H1 (cell line): ENCODE data around the gene IQCK. TPM values are rescaled to one million over a fixed set of nuclear protein-coding genes. Genes with fewer than 3 reads are reported as not detected.

ENCODE experiments used
- CTCF ChIA-PET: fragments of 300-600 bp; sonication (Branson Sonifier 250); formaldehyde crosslinking; loops from one replicate; lab custom pipeline; 2021; ENCODE audit not compliant: partially characterized antibody; lab: Charles Lee
- POLR2A ChIA-PET: fragments of 300-600 bp; sonication (Branson Sonifier 250); formaldehyde crosslinking; loops from one replicate; lab custom pipeline; 2021; ENCODE audit warnings: inconsistent platforms; ENCODE audit not compliant: partially characterized antibody; lab: Charles Lee
- DNase-seq, 2 experiments: peaks; one replicate each; pipeline versions ENCODE4 v3.0.0 to v3.0.0-alpha.2; 2010 to 2022; ENCODE audit warnings: low spot score in 2 of 2, low read depth in 1 of 2, mixed read lengths in 1 of 2
- FAIRE-seq: peaks from 2 replicates; lab custom pipeline; 2011; peaks lifted over from hg19 to GRCh38; lab: Jason Lieb, UNC
- H2AFZ ChIP-seq: 2 replicates; pipeline ENCODE4 v1.8.1; 2012; ENCODE audit warnings: low read length, inconsistent platforms
- H2AK5ac ChIP-seq: 2 replicates; pipeline ENCODE4 v1.6.1; 2013; ENCODE audit warnings: low read depth, low read length
- H2BK120ac ChIP-seq: replicated peaks from 2 replicates; pipeline ENCODE3; 2013; ENCODE audit warnings: low read depth, low read length, inconsistent platforms
- H2BK12ac ChIP-seq: 2 replicates; pipeline ENCODE4 v1.6.1; 2013; ENCODE audit warnings: low read depth, low read length
- H2BK15ac ChIP-seq: 2 replicates; pipeline ENCODE4 v1.6.1; 2013; ENCODE audit warnings: low read length
- H2BK20ac ChIP-seq: 2 replicates; pipeline ENCODE4 v1.6.1; 2013; ENCODE audit warnings: low read length
- H2BK5ac ChIP-seq: 2 replicates; pipeline ENCODE4 v1.6.1; 2013; ENCODE audit warnings: low read depth, low read length
- H3K14ac ChIP-seq: 2 replicates; pipeline ENCODE4 v1.6.1; 2013; ENCODE audit warnings: inconsistent platforms; ENCODE audit not compliant: insufficient read length
- H3K18ac ChIP-seq: 2 replicates; pipeline ENCODE4 v1.6.1; 2013; ENCODE audit warnings: low read length; ENCODE audit errors: extremely low read depth
- H3K23ac ChIP-seq: 2 replicates; pipeline ENCODE4 v1.6.1; 2013; ENCODE audit warnings: inconsistent platforms; ENCODE audit not compliant: insufficient read length
- H3K23me2 ChIP-seq: 2 replicates; pipeline ENCODE4 v1.6.1; 2013; ENCODE audit warnings: low read depth, low read length
- H3K27ac ChIP-seq: 2 replicates; pipeline ENCODE4 v1.6.1; 2011; ENCODE audit warnings: low read depth, low read length, inconsistent platforms
- H3K27me3 ChIP-seq, 4 experiments: replicated peaks in 1 of 4; 1 replicate in 1 of 4; 2 replicates in 3 of 4; pipeline versions ENCODE4 v1.6.1 to v1.8.1; 2011 to 2013; ENCODE audit warnings: low read length in 3 of 4, mild to moderate bottlenecking in 3 of 4, inconsistent platforms in 2 of 4, mixed read lengths in 2 of 4, moderate library complexity in 1 of 4; ENCODE audit not compliant: control insufficient read depth in 3 of 4, insufficient read depth in 3 of 4; ENCODE audit errors: extremely low read depth in 1 of 4
- H3K36me3 ChIP-seq, 4 experiments: 2 replicates each; pipeline versions ENCODE4 v1.6.1 to v1.8.1; 2011 to 2013; ENCODE audit warnings: mild to moderate bottlenecking in 4 of 4, low read length in 3 of 4, moderate library complexity in 2 of 4, control low read depth in 1 of 4, inconsistent platforms in 1 of 4; ENCODE audit not compliant: insufficient read depth in 4 of 4, control insufficient read depth in 2 of 4
- H3K4ac ChIP-seq: replicated peaks from 2 replicates; pipeline ENCODE3; 2013; ENCODE audit warnings: low read length, low read depth, mixed read lengths, inconsistent platforms; ENCODE audit not compliant: insufficient read length
- H3K4me1 ChIP-seq, 4 experiments: replicated peaks in 1 of 4; 1 replicate in 1 of 4; 2 replicates in 3 of 4; pipeline versions ENCODE4 v1.6.1 to v1.8.1; 2011 to 2013; ENCODE audit warnings: low read length in 3 of 4, inconsistent platforms in 2 of 4, mixed read lengths in 1 of 4; ENCODE audit not compliant: insufficient read depth in 4 of 4, control insufficient read depth in 3 of 4
- H3K4me2 ChIP-seq, 2 experiments: 2 replicates each; pipeline versions ENCODE4 v1.6.1 to v1.8.1; 2011 to 2013; ENCODE audit warnings: low read depth in 2 of 2, low read length in 2 of 2, control low read depth in 1 of 2, inconsistent platforms in 1 of 2, mild to moderate bottlenecking in 1 of 2; ENCODE audit not compliant: insufficient read depth in 1 of 2
- H3K4me3 ChIP-seq, 4 experiments: fragments of 200-600, 300-600 bp in 1 of 4; sonication (generic), shearing (Covaris generic), sonication (Bioruptor Twin) in 1 of 4; 2 replicates each; pipeline versions ENCODE4 v1.5.1 to v1.8.1; 2011 to 2016; ENCODE audit warnings: low read length in 4 of 4, low read depth in 3 of 4, control low read depth in 2 of 4, inconsistent platforms in 2 of 4, mild to moderate bottlenecking in 2 of 4, mixed read lengths in 1 of 4, moderate library complexity in 1 of 4; ENCODE audit not compliant: insufficient read depth in 2 of 4; ENCODE audit errors: extremely low read depth in 1 of 4
- H3K56ac ChIP-seq: replicated peaks from 2 replicates; pipeline ENCODE3; 2013; ENCODE audit warnings: low read depth, mild to moderate bottlenecking, mixed read lengths, low read length, inconsistent platforms; ENCODE audit not compliant: insufficient read length
- H3K79me1 ChIP-seq: 2 replicates; pipeline ENCODE4 v1.6.1; 2013; ENCODE audit warnings: low read depth, low read length, control low read depth
- H3K79me2 ChIP-seq, 2 experiments: 2 replicates each; pipeline versions ENCODE4 v1.6.1 to v1.8.1; 2012 to 2013; ENCODE audit warnings: low read length in 2 of 2, mild to moderate bottlenecking in 2 of 2, inconsistent platforms in 1 of 2; ENCODE audit not compliant: insufficient read depth in 2 of 2, control insufficient read depth in 1 of 2
- H3K9ac ChIP-seq, 4 experiments: replicated peaks in 1 of 4; 1 replicate in 1 of 4; 2 replicates in 3 of 4; pipeline versions ENCODE4 v1.6.1 to v1.8.1; 2011 to 2013; ENCODE audit warnings: low read depth in 3 of 4, low read length in 3 of 4, control low read depth in 2 of 4, mild to moderate bottlenecking in 2 of 4, moderate library complexity in 2 of 4, inconsistent platforms in 1 of 4; ENCODE audit errors: extremely low read depth in 1 of 4
- H3K9me3 ChIP-seq, 2 experiments: 2 replicates each; pipeline versions ENCODE4 v1.6.1 to v1.8.1; 2012 to 2013; ENCODE audit warnings: mild to moderate bottlenecking in 2 of 2, moderate library complexity in 2 of 2, control low read depth in 1 of 2, inconsistent platforms in 1 of 2, low read depth in 1 of 2, low read length in 1 of 2, mixed read lengths in 1 of 2; ENCODE audit not compliant: insufficient read depth in 2 of 2
- H4K20me1 ChIP-seq, 2 experiments: replicated peaks in 1 of 2; 2 replicates each; pipeline versions ENCODE3 to v1.8.1; 2011 to 2013; ENCODE audit warnings: inconsistent platforms in 2 of 2, low read length in 2 of 2, mild to moderate bottlenecking in 1 of 2; ENCODE audit not compliant: insufficient read depth in 2 of 2, control insufficient read depth in 1 of 2
- H4K5ac ChIP-seq: 2 replicates; pipeline ENCODE4 v1.6.1; 2013; ENCODE audit warnings: low read length, low read depth, mixed read lengths, inconsistent platforms; ENCODE audit not compliant: insufficient read length
- H4K8ac ChIP-seq: 2 replicates; pipeline ENCODE4 v1.8.0; 2013; ENCODE audit warnings: mild to moderate bottlenecking, moderate library complexity, low read length, inconsistent platforms; ENCODE audit not compliant: insufficient read depth; ENCODE audit errors: extremely low read depth
- H4K91ac ChIP-seq: replicated peaks from 2 replicates; pipeline ENCODE3; 2013; ENCODE audit warnings: low read length, mixed read lengths, inconsistent platforms; ENCODE audit not compliant: insufficient read length
- RFX5 ChIP-seq: IDR thresholded peaks from 2 replicates; pipeline ENCODE4 v1.6.1; 2011; ENCODE audit warnings: low read depth, low read length, improper control_type of control experiment, borderline replicate concordance
- SUZ12 ChIP-seq: fragments of 200-600 bp; sonication (generic); IDR thresholded peaks from 2 replicates; pipeline ENCODE4 v1.6.1; 2012; ENCODE audit warnings: mild to moderate bottlenecking, inconsistent platforms, low read length, moderate library complexity, mixed read lengths
- WGBS, 2 experiments: shearing (Covaris generic) in 1 of 2; methylation state at CpG; one replicate each; pipeline versions ENCODE4 v1.1.6 to v1.1.7; 2013 to 2015; ENCODE audit warnings: low lambda C conversion rate in 2 of 2, mixed read lengths in 2 of 2, inconsistent platforms in 1 of 2, low coverage in 1 of 2, missing lambda C conversion rate in 1 of 2; ENCODE audit not compliant: insufficient replicate concordance in 2 of 2, insufficient coverage in 1 of 2, insufficient read length in 1 of 2; ENCODE audit errors: extremely low coverage in 1 of 2, missing lambda C conversion rate in 1 of 2; 5-methylcytosine and 5-hydroxymethylcytosine counted together
- polyA plus RNA-seq, 7 experiments: library from polyadenylated mRNA; depleted of rRNA in 3 of 7; stranded (reverse) in 5 of 7; unstranded in 2 of 7; fragments of >200 nt in 5 of 7; fragments of 200-250 nt in 2 of 7; gene quantifications; 1 replicate in 5 of 7; 2 replicates in 1 of 7; 4 replicates in 1 of 7; pipeline versions ENCODE4 v1.2.1 to v1.2.3, GENCODE V29; 2011 to 2013; ENCODE audit warnings: missing spikeins in 2 of 7, mixed read lengths in 2 of 7
- total RNA-seq: library from RNA; stranded (reverse); fragmentation: NEBNext Ultra II Directional; extraction: Animal tissue kit (Norgen Biotek cat#: 25700); gene quantifications from 2 replicates; pipeline ENCODE4 v1.2.1, GENCODE V29; 2021

IQCK gene
- total and polyA plus RNA-seq, 2 of the 8 experiments (the other 6 are each of a cell fraction or from before 2014, with no cell fraction given): 6.2 to 9.3 TPM

DNA sequence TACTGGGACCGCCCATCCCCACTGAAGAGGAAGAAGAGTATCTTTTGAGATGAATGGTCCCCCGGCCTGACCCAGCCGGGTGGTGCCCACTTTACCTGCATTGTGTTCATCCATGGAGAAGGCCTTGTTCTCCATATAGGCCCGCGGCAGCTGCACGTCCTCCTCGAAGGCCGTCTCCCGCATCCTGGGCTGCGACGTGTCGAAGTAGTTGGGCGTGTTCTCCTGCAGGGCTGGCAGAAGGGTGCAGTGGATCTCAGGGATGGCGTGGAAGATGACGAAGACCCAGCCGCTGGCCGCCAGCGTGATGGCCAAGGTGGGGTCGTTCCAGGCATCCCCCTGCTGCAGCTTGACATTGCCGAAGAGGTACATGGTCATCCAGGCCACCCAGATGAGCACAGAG, 153.7 kb downstream of the IQCK start:
- Histone ChIP-seq H3K36me3 (peaks cover 12 to 59% (median 34%) of the 10 kb centered on the region in 4 experiments), H3K14ac (no peak overlapping the region), H3K27me3 (no peaks in the 10 kb centered on the region), H3K9me3 (no peaks in the 10 kb centered on the region; a peak in 1 of 4 replicates), H3K4me1 (peaks cover 4 to 11% (median 5%) of the 10 kb centered on the region in 4 experiments), H4K20me1 (peaks cover 22 to 34% of the 10 kb centered on the region in 2 experiments), H3K79me2 (peaks cover 17 to 94% of the 10 kb centered on the region in 2 experiments), H3K9ac (no peak overlapping the region; a peak in 1 of 7 replicates), H4K8ac (peak overlapping the region; percentile 46; the same call in 1 of the 2 replicates), H2AK5ac (no peak overlapping the region), H3K4me2 (no peak overlapping the region), H2BK12ac (no peak overlapping the region), H2BK5ac (peak overlapping the region; percentile 26; the same call in 1 of the 2 replicates), H2BK15ac (no peak overlapping the region), H4K91ac (peak overlapping the region; percentile 22), H2AFZ (no peak overlapping the region), H2BK20ac (no peak overlapping the region), H3K56ac (no peak overlapping the region), H3K18ac (no peak overlapping the region), H3K23me2 (no peaks in the 10 kb centered on the region), H3K79me1 (peaks cover 25% of the 10 kb centered on the region), H3K4ac (no peak overlapping the region), H2BK120ac (no peak overlapping the region), H3K4me3 (no peak overlapping the region), H3K23ac (no peak overlapping the region), H4K5ac (no peak overlapping the region), H3K27ac (no peak overlapping the region)
- no peak for TF ChIP-seq RFX5
- no peak for TF ChIP-seq SUZ12
- ChIA-PET POLR2A (interaction anchor here (1.4 to 11.4 kb wide), 2 partner anchors 11 kb away, joined by 3 to 114 read pairs; no protein-coding TSS in a partner anchor), CTCF (interaction anchor here (0.6 to 1.2 kb wide), 2 partner anchors 15 to 190 kb away, joined by 3 read pairs; no protein-coding TSS in a partner anchor)
- FAIRE-seq: no peak
- DNase-seq: no peak
- WGBS, 2 experiments: 94% methylated on average over 14 of the region's 20 CpGs; no CpG with 5 or more reads in 1 of the 2 experiments
